Epithelial cell of proximal tubule (primary cell): Measurements from ENCODE around the gene TMEM125. TPM values are rescaled to one million over a fixed set of nuclear protein-coding genes. Genes with fewer than 3 reads are reported as not detected.

Experiments
- DNase-seq: peaks from one replicate; pipeline ENCODE4 v3.0.0-alpha.2; 2011; ENCODE audit warnings: low read depth
- H3K4me3 ChIP-seq: 2 replicates; pipeline ENCODE4 v1.5.1; 2011; ENCODE audit warnings: low read depth, mild to moderate bottlenecking, low read length
- total RNA-seq: library from RNA; depleted of rRNA; stranded (reverse); fragments of >200 nt; gene quantifications from 2 replicates; pipeline ENCODE4 v1.2.3, GENCODE V29; 2015
- TF ChIP-seq, protein P1 (sequence below): conservative IDR thresholded peaks from 2 replicates; pipeline ENCODE4 v1.5.1; 2012; ENCODE audit warnings: low read depth, mild to moderate bottlenecking, low read length

The TMEM125 gene
- total RNA-seq, 1 donor from 2014 or later, result 7.0 TPM

DNA sequence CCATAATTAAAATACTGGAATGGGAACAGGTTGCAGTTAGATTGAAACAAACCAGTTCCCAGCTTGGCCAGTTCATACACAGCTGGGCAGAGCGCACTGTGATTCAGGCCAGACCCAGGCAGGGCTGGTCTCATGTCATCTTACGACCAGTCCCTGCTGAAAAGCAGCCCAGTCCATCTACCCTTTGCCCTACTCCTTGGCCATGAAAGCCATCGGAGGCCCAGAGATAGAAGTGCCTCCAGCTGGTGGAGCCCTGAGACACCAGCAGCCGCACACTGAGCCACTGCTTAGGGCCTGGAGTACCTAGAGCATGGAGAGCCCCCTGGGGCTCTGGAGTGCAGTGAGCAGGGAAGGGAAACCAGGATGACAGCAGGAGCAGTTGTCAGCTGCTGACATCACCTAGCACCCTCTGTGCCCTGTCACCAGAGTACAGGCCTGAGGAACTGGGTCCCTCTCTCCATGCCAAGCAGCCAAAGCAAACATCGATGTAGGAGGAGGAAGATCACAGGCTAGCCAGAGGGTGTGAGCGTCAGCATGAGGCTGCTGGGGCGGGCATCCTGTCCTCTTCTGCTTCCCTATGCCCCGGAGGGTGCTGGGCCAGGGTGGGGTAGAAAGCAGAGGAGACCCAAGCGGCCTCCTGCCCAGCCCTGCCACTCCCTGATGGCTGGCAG is 34.2 kb upstream of the TMEM125 start:
- H3K4me3 ChIP-seq, result no peak overlapping the region
- no peak for DNase-seq
- TF ChIP-seq, protein P1, sequence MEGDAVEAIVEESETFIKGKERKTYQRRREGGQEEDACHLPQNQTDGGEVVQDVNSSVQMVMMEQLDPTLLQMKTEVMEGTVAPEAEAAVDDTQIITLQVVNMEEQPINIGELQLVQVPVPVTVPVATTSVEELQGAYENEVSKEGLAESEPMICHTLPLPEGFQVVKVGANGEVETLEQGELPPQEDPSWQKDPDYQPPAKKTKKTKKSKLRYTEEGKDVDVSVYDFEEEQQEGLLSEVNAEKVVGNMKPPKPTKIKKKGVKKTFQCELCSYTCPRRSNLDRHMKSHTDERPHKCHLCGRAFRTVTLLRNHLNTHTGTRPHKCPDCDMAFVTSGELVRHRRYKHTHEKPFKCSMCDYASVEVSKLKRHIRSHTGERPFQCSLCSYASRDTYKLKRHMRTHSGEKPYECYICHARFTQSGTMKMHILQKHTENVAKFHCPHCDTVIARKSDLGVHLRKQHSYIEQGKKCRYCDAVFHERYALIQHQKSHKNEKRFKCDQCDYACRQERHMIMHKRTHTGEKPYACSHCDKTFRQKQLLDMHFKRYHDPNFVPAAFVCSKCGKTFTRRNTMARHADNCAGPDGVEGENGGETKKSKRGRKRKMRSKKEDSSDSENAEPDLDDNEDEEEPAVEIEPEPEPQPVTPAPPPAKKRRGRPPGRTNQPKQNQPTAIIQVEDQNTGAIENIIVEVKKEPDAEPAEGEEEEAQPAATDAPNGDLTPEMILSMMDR, result no peak

DNA sequence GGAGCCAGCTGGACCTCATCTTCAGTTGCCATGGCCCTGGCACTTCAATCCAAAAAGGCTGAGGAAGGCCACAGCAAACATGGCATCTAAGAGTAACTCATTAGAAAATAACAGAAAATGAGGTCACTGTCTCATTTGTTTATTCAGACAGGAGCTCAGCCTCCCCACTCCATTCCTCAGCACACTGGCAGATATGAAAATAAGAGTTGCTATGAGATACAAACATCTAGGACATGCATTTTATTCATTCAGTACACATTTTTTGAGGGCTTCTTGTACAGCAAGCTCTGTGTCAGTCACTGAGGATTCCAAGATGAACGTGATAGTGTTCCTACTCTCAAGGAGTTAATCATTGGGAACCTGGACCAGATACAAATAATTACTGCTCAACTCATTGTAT is 32.7 kb upstream of the TMEM125 start:
- DNase-seq, result no peak
- no peak overlapping the region for H3K4me3 ChIP-seq
- TF ChIP-seq, protein P1, result no peak

DNA sequence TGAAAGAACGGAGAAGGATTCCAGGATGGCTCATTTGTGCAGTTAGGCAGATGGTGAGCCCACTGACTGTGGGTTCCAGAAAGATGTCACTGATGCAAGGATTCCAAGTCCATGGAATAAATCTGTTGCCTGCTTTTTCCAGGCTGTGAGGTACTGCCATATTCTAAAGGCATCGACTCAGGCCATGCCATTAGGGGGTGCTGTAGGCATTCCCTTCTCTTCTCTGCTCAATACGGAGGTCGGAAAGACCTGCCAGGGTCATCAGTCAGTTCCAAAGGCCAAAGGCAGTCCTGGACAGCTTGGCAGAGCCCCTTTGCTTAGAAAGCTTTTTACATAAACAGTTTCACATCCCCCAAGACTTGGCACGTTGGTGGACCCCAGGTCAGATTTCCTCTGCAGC is 31.7 kb upstream of the TMEM125 start:
- H3K4me3 ChIP-seq, result no peak overlapping the region
- no peak for DNase-seq
- TF ChIP-seq, protein P1, result peak; percentile 95

DNA sequence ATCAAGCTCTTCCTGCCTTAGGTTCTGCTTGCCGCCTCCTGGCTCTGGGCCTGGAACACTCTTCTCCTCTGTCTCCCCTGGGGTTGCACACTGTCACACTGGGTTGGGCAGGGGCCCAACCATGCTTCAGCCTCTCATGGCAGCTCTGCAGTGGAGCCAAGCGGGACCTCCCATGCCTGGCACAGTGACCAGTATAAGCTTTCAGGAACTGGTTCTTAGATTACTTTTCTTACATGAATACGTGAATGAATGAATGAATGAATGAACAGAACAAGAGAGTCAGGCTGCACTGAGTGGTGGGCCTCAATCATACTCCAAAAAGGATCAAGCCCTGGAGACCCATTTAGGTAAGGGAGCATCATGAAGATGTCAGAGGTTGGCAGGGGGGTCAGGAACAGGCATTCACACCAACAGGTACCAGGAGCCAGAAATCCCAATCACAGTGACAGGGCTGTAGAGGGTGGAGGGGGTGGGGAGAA is 30.8 kb upstream of the TMEM125 start:
- H3K4me3 ChIP-seq, result no peak overlapping the region
- TF ChIP-seq, protein P1, result no peak
- DNase-seq, result no peak

DNA sequence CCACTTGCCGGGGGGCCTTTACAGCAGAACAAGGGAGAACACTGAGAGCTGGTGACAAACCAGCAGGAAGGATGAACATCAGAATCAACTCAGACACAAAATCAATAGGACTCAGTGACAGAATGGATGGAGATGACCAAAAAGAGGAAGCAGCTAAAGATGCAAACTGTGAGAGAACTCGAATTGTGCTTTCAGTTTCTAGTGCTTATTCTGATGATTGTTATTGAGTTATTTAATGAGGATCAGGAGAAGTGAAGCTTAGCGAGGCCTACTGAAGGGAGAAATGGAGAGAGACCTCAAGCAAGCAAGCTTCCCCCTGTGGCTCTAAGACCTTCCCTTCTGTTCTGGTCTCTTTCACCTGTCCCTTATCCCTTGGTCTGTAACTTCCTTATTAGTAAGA is 30.3 kb upstream of the TMEM125 start:
- no peak overlapping the region for H3K4me3 ChIP-seq
- no peak for DNase-seq
- TF ChIP-seq, protein P1, result no peak

DNA sequence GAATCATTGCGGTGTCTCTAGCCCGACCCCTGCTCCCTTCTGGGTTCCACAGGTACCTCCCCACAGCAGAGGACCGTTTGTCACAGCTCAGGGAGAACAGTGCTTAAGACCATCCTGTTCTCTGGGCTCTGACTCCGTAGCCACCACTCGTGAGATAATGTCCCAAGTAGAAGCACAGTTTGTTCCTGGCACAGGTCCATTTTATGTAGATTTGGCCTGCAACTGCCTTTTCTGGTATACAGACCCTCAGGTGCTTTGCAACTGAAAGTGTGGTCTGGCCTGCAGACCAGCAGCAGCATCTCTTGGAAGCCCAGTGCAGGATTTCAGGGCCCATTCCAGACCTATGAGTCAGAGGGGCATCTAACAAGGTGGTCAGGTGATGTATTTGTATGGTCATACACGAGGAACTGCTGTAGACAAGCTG is 28.4 kb upstream of the TMEM125 start:
- DNase-seq, result no peak
- no peak overlapping the region for H3K4me3 ChIP-seq

More for the DNA sequence above, 28.4 kb upstream of the TMEM125 start:
- TF ChIP-seq, protein P1, result no peak
